Epithelial cell of esophagus (primary cell): ENCODE measurements around the gene UBALD1.

Source experiments
- DNase-seq: peaks from one replicate; pipeline ENCODE4 v3.0.0; 2010; ENCODE audit warnings: low read depth
- H3K4me3 ChIP-seq: 2 replicates; pipeline ENCODE4 v1.5.1; 2011; ENCODE audit warnings: mild to moderate bottlenecking, low read length, control low read depth
- CTCF ChIP-seq: IDR thresholded peaks from 2 replicates; pipeline ENCODE4 v1.5.1; 2011; ENCODE audit warnings: low read depth, mild to moderate bottlenecking, low read length, control low read depth, inconsistent platforms; ENCODE audit not compliant: insufficient read depth; ENCODE audit errors: missing control alignments

Gene UBALD1

GRCh38 chr16:4641895-4642294, 27.2 kb upstream of the UBALD1 start:
- no peak for DNase-seq
- no peak overlapping the region for H3K4me3 ChIP-seq
- TF ChIP-seq CTCF = no peak

- DNase-seq = no peak
- H3K4me3 ChIP-seq = no peak overlapping the region
- no peak for TF ChIP-seq CTCF
Observed at GRCh38 chr16:4641306-4641687, 26.6 kb upstream of the UBALD1 start.

GRCh38 chr16:4640572-4641305, 26.1 kb upstream of the UBALD1 start:
- DNase-seq = no peak
- no peak overlapping the region for H3K4me3 ChIP-seq
- no peak for TF ChIP-seq CTCF

- no peak for DNase-seq
- TF ChIP-seq CTCF = no peak
- no peak overlapping the region for H3K4me3 ChIP-seq
Observed at GRCh38 chr16:4639899-4640509, 25.3 kb upstream of the UBALD1 start.

- H3K4me3 ChIP-seq = no peak overlapping the region
- TF ChIP-seq CTCF = no peak
- DNase-seq = no peak
Observed at GRCh38 chr16:4637501-4638166, 22.9 kb upstream of the UBALD1 start.

- no peak overlapping the region for H3K4me3 ChIP-seq
- no peak for TF ChIP-seq CTCF
- no peak for DNase-seq
Observed at GRCh38 chr16:4636196-4636595, 21.5 kb upstream of the UBALD1 start.
